ENCODE results near the gene PGRMC1. TPM values are rescaled to one million over a fixed set of nuclear protein-coding genes. Genes with fewer than 3 reads are reported as not detected.

PGRMC1 gene
- total RNA-seq, 6 experiments from 2014 or later: 182 to 455 (median 239) TPM

DNA sequence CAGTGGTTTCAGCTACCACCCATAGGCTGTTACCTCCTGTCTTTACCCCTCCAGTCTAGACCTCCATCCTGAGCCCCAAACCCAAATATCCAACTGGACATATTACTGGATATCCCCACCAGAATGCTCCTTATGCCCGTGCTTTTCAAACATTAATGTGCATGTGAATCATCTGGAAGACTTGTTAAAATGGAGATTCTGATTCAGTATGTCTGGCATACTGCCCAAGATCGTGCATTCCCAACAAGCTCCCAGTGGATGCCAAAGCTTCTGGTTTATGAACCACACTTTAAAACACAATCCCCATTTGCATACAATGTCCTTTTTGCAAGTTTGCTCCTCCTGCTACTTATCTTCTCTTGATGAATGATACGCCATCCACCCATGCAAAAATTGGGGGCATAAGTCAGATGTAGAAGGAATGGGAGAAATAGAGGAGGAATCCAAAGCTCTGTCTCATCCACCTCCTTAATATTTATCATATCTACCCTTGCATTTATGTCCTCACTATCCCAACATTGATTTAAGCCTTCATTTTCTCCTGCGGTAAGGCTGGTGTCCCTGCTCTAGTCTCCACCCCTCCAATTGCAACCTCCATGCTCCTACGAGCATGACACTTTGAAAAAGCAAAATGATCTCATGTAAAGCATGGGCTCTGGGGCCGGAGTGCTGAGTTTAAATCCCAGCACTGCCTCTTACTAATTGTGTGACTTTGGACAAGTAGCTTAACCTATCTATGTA, 7.4 kb upstream of the PGRMC1 start:
- ATAC-seq (no peak), DNase-seq (no peak)
- H3K4me3 ChIP-seq: no peak overlapping the region
- H3K36me3 ChIP-seq: no peaks in the 10 kb centered on the region
- no peak overlapping the region for H3K27ac ChIP-seq
- intact Hi-C loops (cut with DNase I): no loop called here
- no peak for TF ChIP-seq CTCF (IDR thresholded peaks at IDR 0.05)
- TF ChIP-seq POLR2A (IDR thresholded peaks at IDR 0.05): no peak
- H3K27me3 ChIP-seq: no peaks in the 10 kb centered on the region
- H3K4me1 ChIP-seq: no peaks in the 10 kb centered on the region
- no peaks in the 10 kb centered on the region for H3K9me3 ChIP-seq
- WGBS (ENCODE audit: insufficient coverage, low coverage, low lambda C conversion rate, missing lambda C conversion rate): 45% methylated on average over 6 of the region's 6 CpGs

GRCh38 chrX:119229253-119229615, 6.9 kb upstream of the PGRMC1 start:
- no peaks in the 10 kb centered on the region for H3K9me3 ChIP-seq
- no peak overlapping the region for H3K27ac ChIP-seq
- H3K4me1 ChIP-seq: no peaks in the 10 kb centered on the region
- intact Hi-C loops (cut with DNase I): no loop called here
- ATAC-seq (no peak), DNase-seq (no peak)
- TF ChIP-seq CTCF (IDR thresholded peaks at IDR 0.05) (no peak), POLR2A (IDR thresholded peaks at IDR 0.05) (no peak)
- no peaks in the 10 kb centered on the region for H3K27me3 ChIP-seq
- no peak overlapping the region for H3K4me3 ChIP-seq
- H3K36me3 ChIP-seq: no peaks in the 10 kb centered on the region

DNA sequence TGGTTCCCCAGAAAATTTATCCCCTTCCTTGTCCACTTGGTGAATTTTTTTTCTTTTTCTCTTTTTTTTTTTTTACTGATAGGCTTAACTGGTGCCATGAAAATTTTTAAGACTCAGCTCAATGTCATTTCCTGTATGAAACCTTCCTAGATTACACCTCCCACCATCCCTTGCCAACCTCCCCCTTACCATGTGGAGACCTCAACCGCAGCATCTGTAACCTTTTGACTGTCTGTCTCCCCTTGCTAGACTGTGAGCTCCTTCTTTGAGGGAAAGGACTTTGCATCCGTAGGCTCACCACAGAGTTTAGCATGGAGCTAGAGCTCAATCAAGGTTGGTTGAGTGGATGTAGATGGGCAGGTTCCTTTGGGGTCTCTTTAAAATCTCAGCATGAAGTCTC, 5.2 kb upstream of the PGRMC1 start:
- ATAC-seq: no peak
- no peak for DNase-seq
- Histone ChIP-seq H3K27me3 (no peaks in the 10 kb centered on the region), H3K4me1 (no peaks in the 10 kb centered on the region), H3K36me3 (no peaks in the 10 kb centered on the region), H3K9me3 (no peaks in the 10 kb centered on the region), H3K27ac (no peak overlapping the region), H3K4me3 (no peak overlapping the region)
- intact Hi-C loops (cut with DNase I): no loop called here
- 69% methylated on average over 2 of the region's 2 CpGs for WGBS (ENCODE audit: insufficient coverage, low coverage, low lambda C conversion rate, missing lambda C conversion rate)
- TF ChIP-seq POLR2A (IDR thresholded peaks at IDR 0.05) (no peak), CTCF (IDR thresholded peaks at IDR 0.05) (no peak)

GRCh38 chrX:119231936-119232445, 4.1 kb upstream of the PGRMC1 start:
- DNase-seq (no peak), ATAC-seq (no peak)
- Histone ChIP-seq H3K9me3 (no peaks in the 10 kb centered on the region), H3K4me1 (no peaks in the 10 kb centered on the region), H3K4me3 (no peak overlapping the region), H3K27ac (no peak overlapping the region), H3K27me3 (no peaks in the 10 kb centered on the region), H3K36me3 (no peaks in the 10 kb centered on the region)
- WGBS (ENCODE audit: insufficient coverage, low coverage, low lambda C conversion rate, missing lambda C conversion rate): 100% methylated on average over 1 of the region's 1 CpG
- intact Hi-C loops (cut with DNase I): no loop called here
- no peak for TF ChIP-seq POLR2A (IDR thresholded peaks at IDR 0.05)
- TF ChIP-seq CTCF (IDR thresholded peaks at IDR 0.05): no peak
